ENCODE data around the gene ERBIN. TPM values are rescaled to one million over a fixed set of nuclear protein-coding genes. Genes with fewer than 3 reads are reported as not detected.

The ERBIN gene
- total RNA-seq, 1 experiment from 2014 or later, result 27.1 TPM

GRCh38 chr5:66002415-66002814 is 76.0 kb downstream of the ERBIN start:
- ChIA-PET POLR2A (no interaction called here), CTCF (no interaction called here)
- Mint-ChIP-seq H3K4me1 (peaks cover 18% of the 10 kb centered on the region), H3K4me3 (no peak overlapping the region), H3K27ac (no peak overlapping the region), H3K27me3 (ENCODE audit: low read depth) (no peaks in the 10 kb centered on the region), H3K36me3 (peaks cover 21% of the 10 kb centered on the region), H3K9me3 (peaks cover 3% of the 10 kb centered on the region; the same call in 1 of the 2 replicates)
- DNase-seq (ENCODE audit: low spot score), result no peak
- no peak for ATAC-seq
- TF ChIP-seq ZNF396 (CRISPR knock-in tag; IDR thresholded peaks at IDR 0.05; ENCODE audit: borderline replicate concordance) (no peak), ZNF281 (CRISPR knock-in tag; IDR thresholded peaks at IDR 0.05) (no peak), NFE2L1 (CRISPR knock-in tag; IDR thresholded peaks at IDR 0.05) (no peak), TEAD1 (CRISPR knock-in tag; IDR thresholded peaks at IDR 0.05) (no peak), HMGA2 (CRISPR knock-in tag; IDR thresholded peaks at IDR 0.05) (no peak), JAZF1 (CRISPR knock-in tag; IDR thresholded peaks at IDR 0.05) (no peak), NFATC4 (CRISPR knock-in tag; IDR thresholded peaks at IDR 0.05) (no peak), ATF6 (CRISPR knock-in tag; IDR thresholded peaks at IDR 0.05) (no peak), ATF2 (CRISPR knock-in tag; IDR thresholded peaks at IDR 0.05; ENCODE audit: borderline replicate concordance, low read depth) (no peak), ZBTB43 (CRISPR knock-in tag; IDR thresholded peaks at IDR 0.05) (no peak), NR3C1 (CRISPR knock-in tag; conservative IDR thresholded peaks at IDR 0.05; ENCODE audit: low read depth) (no peak), ZNF263 (CRISPR knock-in tag; IDR thresholded peaks at IDR 0.05; ENCODE audit: low read depth) (no peak), ZNF121 (CRISPR knock-in tag; IDR thresholded peaks at IDR 0.05) (no peak), OVOL2 (CRISPR knock-in tag; IDR thresholded peaks at IDR 0.05; ENCODE audit: borderline replicate concordance) (no peak)
- TF ChIP-seq, protein P1, sequence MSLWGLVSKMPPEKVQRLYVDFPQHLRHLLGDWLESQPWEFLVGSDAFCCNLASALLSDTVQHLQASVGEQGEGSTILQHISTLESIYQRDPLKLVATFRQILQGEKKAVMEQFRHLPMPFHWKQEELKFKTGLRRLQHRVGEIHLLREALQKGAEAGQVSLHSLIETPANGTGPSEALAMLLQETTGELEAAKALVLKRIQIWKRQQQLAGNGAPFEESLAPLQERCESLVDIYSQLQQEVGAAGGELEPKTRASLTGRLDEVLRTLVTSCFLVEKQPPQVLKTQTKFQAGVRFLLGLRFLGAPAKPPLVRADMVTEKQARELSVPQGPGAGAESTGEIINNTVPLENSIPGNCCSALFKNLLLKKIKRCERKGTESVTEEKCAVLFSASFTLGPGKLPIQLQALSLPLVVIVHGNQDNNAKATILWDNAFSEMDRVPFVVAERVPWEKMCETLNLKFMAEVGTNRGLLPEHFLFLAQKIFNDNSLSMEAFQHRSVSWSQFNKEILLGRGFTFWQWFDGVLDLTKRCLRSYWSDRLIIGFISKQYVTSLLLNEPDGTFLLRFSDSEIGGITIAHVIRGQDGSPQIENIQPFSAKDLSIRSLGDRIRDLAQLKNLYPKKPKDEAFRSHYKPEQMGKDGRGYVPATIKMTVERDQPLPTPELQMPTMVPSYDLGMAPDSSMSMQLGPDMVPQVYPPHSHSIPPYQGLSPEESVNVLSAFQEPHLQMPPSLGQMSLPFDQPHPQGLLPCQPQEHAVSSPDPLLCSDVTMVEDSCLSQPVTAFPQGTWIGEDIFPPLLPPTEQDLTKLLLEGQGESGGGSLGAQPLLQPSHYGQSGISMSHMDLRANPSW (CRISPR knock-in tag; conservative IDR thresholded peaks at IDR 0.05; ENCODE audit: low read depth), result no peak
- TF ChIP-seq, protein P2, sequence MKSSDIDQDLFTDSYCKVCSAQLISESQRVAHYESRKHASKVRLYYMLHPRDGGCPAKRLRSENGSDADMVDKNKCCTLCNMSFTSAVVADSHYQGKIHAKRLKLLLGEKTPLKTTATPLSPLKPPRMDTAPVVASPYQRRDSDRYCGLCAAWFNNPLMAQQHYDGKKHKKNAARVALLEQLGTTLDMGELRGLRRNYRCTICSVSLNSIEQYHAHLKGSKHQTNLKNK (CRISPR knock-in tag; IDR thresholded peaks at IDR 0.05), result no peak

Data from WTC11 (cell line).